Esophagus muscularis mucosa (tissue), 4 donors: ENCODE results near the gene PRF1.

ENCODE experiments used
- CTCF ChIP-seq, 3 experiments: fragments of 200-600 bp in 2 of 3; fragments of 450-650 bp in 1 of 3; sonication (generic) in 2 of 3; IDR thresholded peaks; one replicate each; pipeline ENCODE4 v1.5.1; 2017 to 2019; ENCODE audit warnings: antibody characterized with exemption in 3 of 3, mild to moderate bottlenecking in 2 of 3, moderate library complexity in 1 of 3
- EP300 ChIP-seq: sonication (generic); formaldehyde crosslinking; IDR thresholded peaks from one replicate; pipeline ENCODE4 v1.6.1; 2017; ENCODE audit warnings: antibody characterized with exemption
- POLR2A ChIP-seq: fragments of 450-650 bp; IDR thresholded peaks from one replicate; pipeline ENCODE4 v1.6.1; 2017; ENCODE audit warnings: antibody characterized with exemption, moderate library complexity, mild to moderate bottlenecking, low read depth
- POLR2AphosphoS5 ChIP-seq, 2 donors: sonication (generic); formaldehyde crosslinking; IDR thresholded peaks; one replicate each; pipeline ENCODE4 v1.6.1; 2017; ENCODE audit warnings: antibody characterized with exemption in 2 of 2

DNA sequence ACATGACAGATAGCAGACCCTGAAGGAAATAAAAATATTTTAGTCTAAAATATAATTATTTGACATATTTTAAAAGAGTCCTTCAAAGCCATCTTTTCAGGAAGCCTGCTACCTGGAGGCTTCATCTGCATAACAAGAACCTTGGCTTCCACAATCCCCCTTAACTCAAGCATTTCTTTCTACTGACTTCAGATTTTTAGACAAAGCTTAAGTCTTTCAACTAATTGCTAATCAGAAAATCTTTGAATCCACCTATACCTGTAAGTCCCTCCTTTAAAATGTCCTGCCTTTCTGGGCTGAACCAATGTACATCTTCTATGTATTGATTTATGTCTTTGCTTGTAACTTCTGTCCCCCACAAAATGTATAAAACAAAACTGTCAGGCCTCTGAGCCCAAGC is 23.5 kb upstream of the PRF1 start:
- TF ChIP-seq CTCF (IDR thresholded peaks at IDR 0.05), result no peak
- no peak for TF ChIP-seq POLR2A
- no peak for TF ChIP-seq POLR2AphosphoS5 (IDR thresholded peaks at IDR 0.05)
- TF ChIP-seq EP300, result no peak
